Glomerular visceral epithelial cell (primary cell): ENCODE results near the gene BCAS2.
"Not testable (repeated sequence)": the region's sequence is repeated elsewhere in the genome, so short reads cannot be mapped to it uniquely, and the experiment has no call there.

Experiments
- DNase-seq: peaks from one replicate; pipeline ENCODE4 v3.0.0-alpha.2; 2016; ENCODE audit errors: extremely low spot score

Gene BCAS2

DNA sequence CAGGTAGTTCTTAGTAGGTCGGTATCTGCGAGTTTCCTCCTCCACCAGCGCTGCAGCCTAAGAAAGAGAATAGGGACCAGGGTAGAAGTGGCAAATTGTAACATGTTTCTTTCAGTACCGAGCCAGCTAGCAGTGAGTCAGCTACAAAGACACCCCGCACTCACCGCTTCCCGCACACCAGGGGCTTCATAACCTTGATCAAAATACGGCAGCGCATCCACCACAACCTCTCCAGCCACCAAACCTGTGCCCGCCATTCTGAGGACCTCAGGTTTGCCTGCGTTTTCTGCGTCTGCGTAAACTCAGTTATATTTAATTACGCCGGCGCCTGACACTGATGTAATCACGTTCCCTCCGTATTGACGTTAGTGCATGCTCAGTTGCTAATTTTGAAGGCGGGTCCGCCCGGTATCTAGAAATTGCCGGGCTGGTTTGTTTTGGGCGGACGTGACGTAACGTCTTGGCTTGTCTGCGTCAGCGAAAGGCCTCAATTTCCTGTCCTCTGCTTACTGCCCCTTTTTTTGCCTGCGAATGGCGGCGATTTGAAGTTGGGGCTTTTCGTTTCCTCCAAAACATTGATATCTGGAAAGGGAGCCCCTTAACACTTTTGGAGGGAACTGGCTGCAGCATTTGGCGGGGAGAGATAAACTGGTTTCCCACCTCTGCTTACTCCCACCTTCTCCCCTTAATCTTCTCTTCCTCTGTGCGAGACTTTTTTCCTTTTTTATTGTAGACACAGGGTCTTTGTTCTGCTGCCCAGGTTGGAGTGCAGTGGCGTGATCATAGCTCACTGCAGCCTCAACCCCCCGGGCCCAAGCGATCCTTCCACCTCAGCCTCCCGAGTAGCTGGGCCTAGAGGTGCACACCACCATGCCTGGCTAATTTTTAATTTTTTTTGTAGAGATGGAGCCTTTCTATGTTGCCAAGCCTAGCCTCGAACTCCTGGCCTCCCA is at the start of gene BCAS2:
Gene BCAS2, minus strand, starts transcription at position 281 of the 953 bp plus-strand sequence. Its CDS starts 24 bp downstream, at position 257.
- DNase-seq, result peak; percentile 97

DNA sequence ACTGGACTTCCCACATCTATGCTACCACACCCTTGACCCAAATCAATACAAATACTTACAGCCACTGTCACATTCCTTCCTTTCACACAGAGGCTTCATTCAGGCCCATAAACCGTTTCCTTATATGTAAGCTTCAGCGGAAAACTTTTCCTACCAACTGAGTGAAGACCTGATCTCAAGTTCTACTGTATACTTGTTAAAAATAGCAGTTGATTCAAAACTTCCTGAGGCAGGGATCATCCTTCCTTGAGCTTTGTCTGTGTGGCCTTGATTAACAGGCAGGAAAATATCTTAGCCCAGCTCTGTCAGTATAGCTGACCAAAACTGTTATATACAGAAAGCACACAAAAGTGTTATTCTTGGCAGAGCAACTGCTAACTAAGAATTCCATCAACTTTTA is 45.7 kb upstream of the BCAS2 start:
- DNase-seq, result no peak

DNA sequence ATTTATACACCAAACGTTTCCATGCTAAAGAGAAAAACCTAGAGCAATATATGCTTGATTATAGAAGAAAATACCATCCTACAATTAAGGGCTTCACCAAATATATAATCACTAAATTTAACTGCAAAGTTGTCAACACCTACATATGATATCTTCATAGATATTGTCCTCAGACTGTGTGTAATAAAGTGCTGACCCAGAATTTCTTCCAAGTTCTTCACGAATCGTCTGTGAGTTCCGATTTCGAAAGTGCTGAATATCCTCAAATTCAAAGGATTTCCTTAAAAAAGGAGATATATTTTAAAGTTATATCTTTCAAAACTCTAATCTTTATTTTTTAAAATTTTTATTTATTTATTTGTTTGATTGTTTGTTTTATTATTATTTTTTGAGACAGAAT is 41.9 kb upstream of the BCAS2 start:
- DNase-seq, result no peak

DNA sequence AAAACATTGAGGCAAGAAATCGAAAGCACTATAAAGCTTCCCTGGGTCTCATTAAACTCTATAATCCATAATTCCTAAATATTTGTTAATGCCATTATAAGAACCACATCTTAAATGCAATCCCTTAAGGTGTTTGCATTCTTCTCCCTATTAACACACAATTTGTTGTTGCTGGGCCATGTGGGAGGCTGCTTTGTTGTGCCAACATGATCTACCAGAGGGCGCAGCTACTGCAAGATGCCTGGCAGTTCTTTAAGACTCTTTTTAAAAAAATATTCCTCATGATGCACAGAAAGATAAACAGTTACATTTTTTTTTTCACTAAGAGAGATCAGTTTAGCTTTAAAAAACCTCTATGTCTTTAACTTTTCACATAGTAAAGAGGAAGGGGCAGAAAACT is 39.0 kb upstream of the BCAS2 start:
- no peak for DNase-seq

DNA sequence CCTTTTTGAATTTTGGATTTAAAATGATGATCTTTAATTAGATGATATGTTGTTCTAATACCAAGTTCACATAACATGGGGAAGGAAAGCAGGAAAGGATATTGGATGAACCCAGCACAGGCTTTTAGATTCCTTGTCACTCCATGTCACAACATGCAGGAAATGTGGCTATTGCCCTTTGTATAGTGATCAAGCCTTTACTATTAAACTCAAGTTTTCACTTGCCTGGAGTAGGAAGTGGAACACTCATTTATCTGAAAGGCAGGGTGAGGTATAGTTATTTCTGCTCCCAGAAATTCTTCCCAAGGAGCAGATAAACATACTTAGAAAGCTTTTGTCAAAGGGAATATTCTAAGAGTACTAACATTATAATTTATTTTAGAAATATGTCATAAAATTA is 37.2 kb upstream of the BCAS2 start:
- no peak for DNase-seq

DNA sequence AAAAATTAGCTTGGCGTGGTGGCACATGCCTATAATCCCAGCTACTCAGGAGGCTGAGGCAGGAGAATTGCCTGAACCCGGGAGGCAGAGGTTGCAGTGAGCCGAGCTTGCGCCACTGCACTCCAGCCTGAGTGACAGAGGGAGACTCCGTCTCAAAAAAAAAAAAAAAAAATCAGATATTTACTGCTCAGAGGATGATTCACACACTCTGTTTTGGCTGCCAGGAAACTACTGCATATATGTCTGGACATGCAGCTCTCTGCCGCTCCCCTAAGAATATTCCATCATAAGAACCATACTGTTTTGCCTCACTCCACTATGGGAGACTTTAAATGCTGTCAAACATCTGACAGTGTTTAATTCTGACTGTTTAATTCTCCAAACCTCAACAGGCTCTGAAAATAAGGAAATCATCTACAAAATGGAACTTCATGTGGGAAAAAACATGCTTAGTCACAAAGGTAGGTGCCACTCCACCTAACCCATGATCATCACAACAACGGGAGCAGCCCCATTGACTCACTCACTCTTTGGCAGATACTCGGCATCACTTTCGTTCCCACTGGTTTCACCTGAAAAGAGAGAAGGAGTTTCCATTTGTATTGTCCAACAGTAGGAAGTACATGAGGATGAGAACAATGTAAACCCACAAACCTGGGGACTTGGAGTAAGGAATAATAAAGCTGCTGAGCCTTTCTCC is 29.3 kb upstream of the BCAS2 start:
- DNase-seq, result no peak

DNA sequence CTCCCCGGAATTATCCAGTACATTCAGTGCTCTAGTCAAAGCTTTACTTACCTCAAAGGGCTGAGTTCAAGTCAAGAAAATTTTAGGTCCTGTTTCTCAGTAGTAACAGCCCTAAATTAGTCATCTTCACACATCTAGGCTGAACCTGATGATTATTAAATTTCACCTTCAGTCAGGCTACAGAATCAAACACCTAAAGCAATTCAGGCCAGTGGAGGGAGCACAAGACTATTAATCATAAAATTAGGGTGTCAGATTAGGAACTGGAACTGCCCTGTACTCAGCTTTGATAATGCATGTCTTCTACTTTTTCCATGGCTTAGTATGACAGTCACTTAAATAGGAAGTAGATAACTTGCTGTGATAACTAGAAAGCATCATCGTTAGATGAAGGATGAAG is 28.4 kb upstream of the BCAS2 start:
- DNase-seq, result no peak

DNA sequence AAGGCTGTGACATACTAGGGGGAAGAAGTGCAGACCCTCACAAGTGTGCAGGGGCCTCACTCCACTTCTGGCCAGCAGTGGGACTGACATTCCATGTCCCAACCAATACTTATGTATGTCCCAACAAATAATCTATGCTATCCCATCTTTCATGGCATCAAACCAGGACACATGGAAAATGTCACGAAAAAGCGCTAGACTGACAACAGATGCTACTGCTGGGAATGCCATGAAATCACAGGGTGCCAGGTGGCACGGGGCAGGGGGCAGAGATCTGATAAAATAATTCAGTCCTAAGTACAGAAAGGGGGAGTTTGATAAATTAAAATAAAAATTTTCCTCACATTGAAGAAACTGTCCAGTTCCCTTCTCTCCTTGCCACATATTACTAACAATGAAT is 27.6 kb upstream of the BCAS2 start:
- DNase-seq, result no peak

DNA sequence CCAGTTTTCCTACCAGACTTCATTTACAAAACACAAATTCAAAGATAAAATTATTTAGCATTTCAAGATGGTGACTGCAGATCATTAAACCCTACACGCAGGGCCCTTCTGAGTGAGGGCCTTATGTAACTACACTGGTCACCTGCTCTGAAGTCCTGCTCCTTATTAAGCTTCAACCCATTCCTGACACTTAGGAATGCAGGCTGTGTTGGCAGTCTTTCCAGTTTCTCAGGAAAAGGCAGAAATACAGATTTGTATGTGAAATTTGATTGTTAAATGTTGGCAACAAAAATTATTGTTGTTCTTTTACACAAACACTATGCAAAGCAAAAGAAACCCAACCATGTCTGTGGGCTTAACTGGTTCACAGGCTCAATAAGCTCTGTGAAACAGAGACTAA is 25.8 kb upstream of the BCAS2 start:
- no peak for DNase-seq

DNA sequence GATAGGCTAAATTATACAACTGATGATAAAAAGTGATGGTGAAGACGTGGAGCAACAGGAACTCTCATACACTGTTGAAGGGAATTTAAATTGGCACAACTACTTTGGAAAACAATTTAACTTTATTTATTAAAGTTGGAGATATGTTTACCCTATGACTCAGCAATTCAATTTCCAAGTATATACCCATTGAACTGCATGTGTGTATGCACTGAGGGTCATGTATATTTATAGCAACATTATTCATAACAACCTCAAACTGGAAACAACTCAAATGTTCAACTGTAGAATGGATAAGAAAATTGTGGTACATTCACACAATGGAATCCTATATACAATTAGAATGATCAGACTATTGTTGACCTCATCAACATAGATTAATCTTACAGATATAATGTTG is 16.5 kb upstream of the BCAS2 start:
- DNase-seq, result no peak

DNA sequence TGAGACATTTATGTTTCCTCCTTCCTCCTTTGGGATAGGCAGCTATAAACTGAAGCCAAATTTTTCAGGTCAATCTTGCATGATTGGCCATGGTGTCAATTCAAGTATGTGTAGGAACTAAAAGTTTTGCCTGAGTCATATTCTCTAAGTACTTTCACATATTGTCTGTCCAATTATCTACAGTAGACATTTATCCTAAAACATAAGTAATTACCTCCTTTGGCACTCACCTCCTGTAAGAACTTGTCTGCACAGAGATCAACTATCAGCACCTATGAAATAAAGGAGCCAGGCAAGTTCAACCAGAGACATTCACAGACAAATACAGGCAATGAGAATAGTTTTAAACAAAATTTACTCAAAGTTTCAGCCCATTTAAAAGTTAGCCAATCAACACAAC is 14.2 kb upstream of the BCAS2 start:
- no peak for DNase-seq

DNA sequence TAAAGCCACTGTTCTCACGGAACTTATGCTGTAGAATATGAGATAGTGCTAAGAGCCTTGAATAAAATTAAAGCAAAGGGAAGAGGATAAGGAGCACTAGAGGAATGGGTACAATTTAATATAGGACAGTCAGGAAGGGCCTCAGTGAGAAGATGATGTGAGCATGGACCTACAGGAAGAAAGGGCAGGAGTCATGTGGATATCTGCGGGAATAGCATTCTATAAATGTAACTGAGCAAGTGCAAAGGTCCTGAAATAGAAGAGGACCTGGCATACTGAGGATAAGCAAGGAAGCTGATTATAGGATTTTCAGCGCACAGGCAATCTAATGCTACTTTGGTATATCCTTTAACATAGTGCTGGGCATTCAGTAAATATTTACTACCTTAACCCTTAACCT is 12.6 kb upstream of the BCAS2 start:
- no peak for DNase-seq

DNA sequence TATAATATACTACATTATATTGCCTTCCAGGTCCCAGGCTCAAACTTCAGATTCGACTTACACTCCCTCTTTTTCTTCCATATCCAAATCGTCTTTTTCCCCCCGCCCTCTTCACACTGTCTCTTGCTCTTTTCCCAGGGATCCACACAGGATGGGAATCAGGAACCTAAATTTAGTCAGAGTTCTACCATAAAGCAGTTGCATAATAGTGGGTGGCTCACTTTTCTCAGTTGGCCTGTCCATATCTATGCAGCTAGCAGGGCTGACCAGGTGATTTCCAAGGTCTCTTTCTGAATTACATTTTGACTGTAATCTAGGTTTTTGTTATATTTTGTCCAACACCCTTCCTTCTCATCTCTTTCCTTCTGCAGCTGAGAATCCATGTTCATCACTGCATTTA is 7.7 kb upstream of the BCAS2 start:
- no peak for DNase-seq

DNA sequence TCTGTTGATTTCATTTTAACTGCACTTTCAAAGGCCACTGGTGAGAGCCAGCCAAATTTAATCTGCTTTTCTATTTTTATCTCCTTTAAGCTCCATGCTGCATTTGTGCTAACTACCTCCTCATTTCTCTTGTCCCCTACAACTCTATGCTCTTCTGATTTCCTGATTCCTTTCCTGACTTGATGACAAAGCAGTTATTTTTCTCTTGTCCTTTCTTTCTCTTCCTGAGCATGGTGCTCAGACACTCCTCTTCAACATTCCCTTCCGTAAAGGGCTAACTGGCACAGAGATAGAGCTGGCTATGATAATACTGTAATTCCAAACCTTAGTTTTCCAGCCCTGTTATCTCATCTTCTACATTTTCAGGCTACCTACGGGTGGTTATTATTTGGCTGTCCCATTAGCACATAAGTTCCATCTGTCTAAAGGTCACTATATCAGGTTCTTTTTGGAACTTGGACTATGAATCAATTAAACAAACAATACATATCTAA is 6.8 kb upstream of the BCAS2 start:
- no peak for DNase-seq

DNA sequence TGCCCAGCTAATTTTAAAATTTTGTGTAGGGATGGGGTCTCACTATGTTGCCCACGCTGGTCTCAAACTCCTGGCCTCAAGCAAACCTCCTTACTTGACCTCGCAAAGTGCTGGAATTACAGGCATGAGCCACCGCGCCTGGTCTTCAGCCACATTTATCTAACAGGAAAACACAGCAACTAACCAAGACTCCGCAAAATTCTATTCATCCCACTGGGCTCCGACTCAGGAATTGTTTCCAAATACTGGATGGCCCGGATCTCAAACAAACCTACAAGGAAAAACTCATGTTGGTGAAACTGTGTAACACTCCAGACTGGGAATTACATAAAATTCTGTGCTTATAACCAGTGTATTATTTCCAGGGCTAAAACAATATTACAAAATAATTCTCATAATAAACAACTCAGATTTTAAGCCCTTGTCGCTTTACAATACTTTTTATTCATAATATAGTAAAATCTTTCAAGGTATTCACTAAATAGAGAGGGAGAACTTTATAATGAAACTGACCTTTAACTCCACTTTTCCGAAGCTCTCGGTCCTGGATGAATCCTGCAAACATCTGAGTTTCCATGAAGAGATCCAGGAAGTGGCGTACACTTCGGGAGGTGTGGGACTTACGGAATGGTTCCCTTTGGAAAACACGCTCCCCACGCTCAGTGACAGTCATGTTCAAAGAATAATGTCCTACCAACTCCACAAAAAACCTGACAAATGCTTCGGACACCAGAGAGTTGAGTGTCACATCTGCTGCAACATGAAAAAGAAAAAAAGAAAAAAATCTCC is 6.0 kb upstream of the BCAS2 start:
- no peak for DNase-seq

DNA sequence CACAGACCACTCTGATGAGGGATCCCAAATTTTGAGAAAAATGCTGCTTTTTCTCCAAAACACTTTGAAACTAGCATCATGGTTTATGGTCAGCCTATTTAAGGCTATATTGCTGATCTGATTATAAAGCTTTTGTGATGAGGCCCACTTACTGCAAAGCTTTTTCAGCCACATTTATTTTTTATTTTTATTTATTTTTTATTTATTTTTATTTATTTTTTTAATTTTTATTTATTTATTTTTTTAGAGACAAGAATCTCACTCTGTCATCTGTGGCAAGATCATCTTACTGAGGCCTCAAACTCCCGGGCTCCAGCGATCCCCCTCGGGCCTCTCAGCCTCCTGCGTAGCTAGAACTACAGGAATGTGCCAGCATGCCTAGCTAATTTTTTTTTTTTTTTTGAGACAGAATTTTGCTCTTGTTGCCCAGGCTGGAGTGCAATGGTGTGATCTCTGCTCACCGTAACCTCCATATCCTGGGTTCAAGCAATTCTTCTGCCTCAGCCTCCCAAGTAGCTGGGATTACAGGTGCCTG is 5.2 kb upstream of the BCAS2 start:
- no peak for DNase-seq

DNA sequence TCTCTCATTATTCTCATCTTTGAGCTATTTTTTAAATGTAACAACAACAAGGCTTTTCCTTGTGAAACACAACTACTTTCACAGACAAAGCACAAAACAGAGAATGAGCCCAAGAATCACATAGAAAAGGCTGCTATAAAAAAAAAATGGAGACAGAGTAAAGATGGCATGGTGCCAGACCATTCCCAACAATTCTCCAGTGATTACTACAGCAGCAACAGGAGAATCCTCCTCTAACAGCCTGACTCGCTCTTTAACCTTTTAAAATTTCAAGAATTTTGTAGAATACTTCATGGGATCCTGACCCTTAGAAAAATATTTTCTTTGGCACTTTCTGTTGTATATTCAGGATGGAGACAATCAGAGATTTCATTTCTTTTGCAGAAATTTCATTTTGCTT is 3.8 kb upstream of the BCAS2 start:
- DNase-seq, result peak; percentile 16

DNA sequence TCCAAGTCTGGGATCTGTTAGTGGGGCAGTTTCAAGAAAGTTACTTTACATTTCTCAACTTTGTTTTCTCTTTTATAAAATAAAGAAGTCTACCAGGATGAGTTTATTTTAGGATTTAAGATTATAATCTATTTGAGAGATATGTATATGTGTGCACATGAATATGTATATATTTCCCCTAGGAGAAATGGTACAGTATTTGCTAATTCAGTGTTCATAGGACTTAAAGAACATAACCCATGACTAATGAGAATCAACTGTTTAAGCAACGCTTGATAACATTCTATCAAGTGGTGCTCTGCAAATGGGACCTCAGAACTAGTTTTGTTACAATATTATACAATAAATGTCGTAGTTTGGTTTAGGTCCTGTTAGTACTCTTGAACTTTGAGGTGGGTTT is 7.0 kb downstream of the BCAS2 start:
- no peak for DNase-seq

DNA sequence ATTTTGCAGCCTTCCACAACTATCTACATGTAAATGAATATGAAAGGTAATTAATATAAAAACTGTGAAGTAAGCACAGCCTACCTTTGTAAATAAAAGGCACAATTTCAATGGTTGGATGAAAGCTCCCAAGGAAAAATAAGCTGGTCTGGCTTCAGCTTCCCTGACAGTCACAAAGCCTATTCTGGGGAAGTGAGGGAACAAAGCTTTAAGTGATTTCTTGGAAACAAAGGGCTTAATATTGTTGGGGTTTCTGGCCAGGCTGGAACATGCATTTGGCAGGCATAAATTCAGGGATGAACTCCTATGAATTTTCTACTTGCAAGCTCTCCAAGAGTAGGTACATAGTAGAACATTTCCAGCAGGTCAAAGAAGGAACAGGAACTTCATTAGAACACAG is 17.3 kb downstream of the BCAS2 start:
- DNase-seq, result no peak

DNA sequence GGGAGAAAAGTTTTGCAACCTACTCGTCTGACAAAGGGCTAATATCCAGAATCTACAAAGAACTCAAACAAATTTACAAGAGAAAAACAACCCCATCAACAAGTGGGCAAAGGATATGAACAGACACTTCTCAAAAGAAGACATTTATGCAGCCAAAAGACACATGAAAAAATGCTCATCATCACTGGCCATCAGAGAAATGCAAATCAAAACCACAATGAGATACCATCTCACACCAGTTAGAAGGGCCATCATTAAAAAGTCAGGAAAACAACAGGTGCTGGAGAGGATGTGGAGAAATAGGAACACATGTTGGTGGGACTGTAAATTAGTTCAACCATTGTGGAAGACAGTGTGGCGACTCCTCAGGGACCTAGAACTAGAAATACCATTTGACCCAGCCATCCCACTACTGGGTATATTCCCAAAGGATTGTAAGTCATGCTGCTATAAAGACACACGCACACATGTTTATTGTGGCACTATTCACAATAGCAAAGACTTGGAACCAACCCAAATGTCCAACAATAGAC is 18.4 kb downstream of the BCAS2 start:
- not testable (repeated sequence) for DNase-seq

DNA sequence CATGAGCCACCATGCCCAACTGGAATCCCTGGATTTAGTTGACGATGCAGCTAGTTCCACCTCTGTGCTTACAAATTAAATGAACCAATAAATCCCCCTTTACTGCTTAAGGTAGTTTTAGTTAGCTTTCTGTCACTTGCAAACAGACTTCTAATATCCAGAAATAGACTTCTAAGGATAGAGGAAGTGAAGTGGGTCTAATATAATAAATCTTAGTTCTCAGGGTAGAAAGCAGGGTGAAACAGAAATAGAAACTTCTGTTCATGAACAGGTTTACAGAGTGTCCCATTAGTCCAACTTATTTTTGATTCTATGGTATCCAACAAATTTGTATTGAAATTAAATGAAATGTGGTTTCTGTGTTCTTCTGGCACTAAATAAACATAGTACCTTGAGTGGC is 20.1 kb downstream of the BCAS2 start:
- DNase-seq, result no peak

DNA sequence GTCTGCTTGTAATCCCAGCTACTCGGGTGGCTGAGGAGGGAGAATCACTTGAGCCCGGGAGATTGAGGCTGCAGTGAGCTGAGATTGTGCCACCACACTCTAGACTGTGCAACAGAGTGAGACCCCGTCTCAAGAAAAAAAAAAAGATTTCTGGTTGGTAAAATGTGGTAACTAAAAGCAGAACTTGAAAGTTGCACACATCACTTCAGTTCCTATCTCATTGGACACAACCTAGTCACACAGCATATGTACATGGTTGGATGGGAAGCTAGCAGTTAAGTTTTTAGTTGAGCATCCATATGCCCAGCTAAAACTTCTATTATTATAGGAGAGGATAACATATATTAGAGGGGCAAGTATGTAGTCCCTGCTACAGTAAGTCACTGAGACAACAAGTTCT is 22.1 kb downstream of the BCAS2 start:
- DNase-seq, result no peak
